SK-N-SH (cell line): Measurements from ENCODE around the gene RNF44. TPM values are rescaled to one million over a fixed set of nuclear protein-coding genes. Genes with fewer than 3 reads are reported as not detected.

Experiments
- CTCF ChIA-PET: fragments of 300-600, 350-600 bp; formaldehyde crosslinking; extraction: SDS; loops from one replicate; lab custom pipeline; 2021; lab: Yijun Ruan, JAX
- POLR2A ChIA-PET: fragments of 350-600 bp; sonication (Branson Sonifier 250); formaldehyde crosslinking; extraction: SDS; loops from one replicate; lab custom pipeline; 2020; ENCODE audit warnings: antibody characterized with exemption, inconsistent platforms; lab: Yijun Ruan, JAX
- DNase-seq: peaks from one replicate; pipeline ENCODE4 v3.0.0; 2012
- H2AFZ ChIP-seq: fragments of 200-600 bp; sonication (generic); 2 replicates; pipeline ENCODE4 v1.8.1; 2016; ENCODE audit warnings: antibody characterized with exemption, mild to moderate bottlenecking, low read depth
- H3F3A ChIP-seq: fragments of 200-600 bp; sonication (generic); replicated peaks from 2 replicates; pipeline ENCODE3; 2016; ENCODE audit warnings: antibody characterized with exemption, mild to moderate bottlenecking; ENCODE audit not compliant: insufficient read depth
- H3K27ac ChIP-seq, 2 experiments: fragments of 200-500 bp in 1 of 2; fragments of 200-600 bp in 1 of 2; sonication (Bioruptor generic) in 1 of 2; sonication (generic), shearing (Covaris generic) in 1 of 2; 2 replicates each; pipeline versions ENCODE4 v1.5.1 to v1.6.1; 2014 to 2016; ENCODE audit warnings: low read depth in 2 of 2, inconsistent platforms in 1 of 2, low read length in 1 of 2, mild to moderate bottlenecking in 1 of 2, mixed read lengths in 1 of 2
- H3K27me3 ChIP-seq: fragments of 200-600 bp; sonication (generic), shearing (Covaris generic); 2 replicates; pipeline ENCODE4 v1.6.1; 2016; ENCODE audit warnings: mixed run types; ENCODE audit not compliant: insufficient read depth
- H3K36me3 ChIP-seq, 2 experiments: fragments of 200-500 bp in 1 of 2; fragments of 200-600 bp in 1 of 2; sonication (Bioruptor generic) in 1 of 2; sonication (generic) in 1 of 2; replicated peaks in 1 of 2; 2 replicates each; pipeline versions ENCODE3 to v1.5.1; 2014 to 2016; ENCODE audit warnings: low read length in 1 of 2, mild to moderate bottlenecking in 1 of 2; ENCODE audit not compliant: insufficient read depth in 2 of 2, control insufficient read depth in 1 of 2
- H3K4me1 ChIP-seq, 2 experiments: fragments of 200-500 bp in 1 of 2; fragments of 200-600 bp in 1 of 2; sonication (Bioruptor generic) in 1 of 2; sonication (generic), shearing (Covaris generic) in 1 of 2; 2 replicates each; pipeline versions ENCODE4 v1.5.1 to v1.6.1; 2014 to 2016; ENCODE audit warnings: low read depth in 1 of 2, low read length in 1 of 2, mixed run types in 1 of 2; ENCODE audit not compliant: insufficient read depth in 2 of 2, control insufficient read depth in 1 of 2
- H3K4me2 ChIP-seq: fragments of 200-600 bp; sonication (generic), shearing (Covaris generic); 2 replicates; pipeline ENCODE4 v1.6.1; 2017; ENCODE audit warnings: mixed run types
- H3K4me3 ChIP-seq, 2 experiments: fragments of 200-500 bp in 1 of 2; fragments of 200-600 bp in 1 of 2; sonication (Bioruptor generic) in 1 of 2; sonication (generic), shearing (Covaris generic) in 1 of 2; 2 replicates each; pipeline versions ENCODE4 v1.5.1 to v1.8.1; 2014 to 2016; ENCODE audit warnings: low read depth in 2 of 2, inconsistent platforms in 1 of 2, low read length in 1 of 2, mild to moderate bottlenecking in 1 of 2, mixed read lengths in 1 of 2, moderate library complexity in 1 of 2
- H3K79me2 ChIP-seq: fragments of 200-600 bp; sonication (generic); 2 replicates; pipeline ENCODE4 v1.8.1; 2017; ENCODE audit warnings: mild to moderate bottlenecking; ENCODE audit not compliant: insufficient read depth
- H3K9ac ChIP-seq: fragments of 200-600 bp; sonication (generic); 2 replicates; pipeline ENCODE4 v1.6.1; 2017; ENCODE audit warnings: mixed run types
- H3K9me2 ChIP-seq: fragments of 200-600 bp; sonication (generic); 2 replicates; pipeline ENCODE4 v1.6.1; 2017; ENCODE audit warnings: mixed run types
- H3K9me3 ChIP-seq: fragments of 200-600 bp; sonication (generic); 2 replicates; pipeline ENCODE4 v1.6.1; 2017; ENCODE audit warnings: mixed run types, mild to moderate bottlenecking, moderate library complexity
- H4K20me1 ChIP-seq: fragments of 200-600 bp; sonication (generic); 2 replicates; pipeline ENCODE4 v1.6.1; 2017; ENCODE audit warnings: mild to moderate bottlenecking, mixed run types; ENCODE audit not compliant: insufficient read depth
- CHD2 ChIP-seq: fragments of 150-350 bp; IDR thresholded peaks from 2 replicates; pipeline ENCODE4 v1.6.1; 2018; ENCODE audit warnings: low read length; ENCODE audit not compliant: partially characterized antibody
- ELF1 ChIP-seq: IDR thresholded peaks from 2 replicates; pipeline ENCODE4 v1.4.0; 2012
- EZH2phosphoT487 ChIP-seq: fragments of 200-600 bp; sonication (generic); IDR thresholded peaks from 2 replicates; pipeline ENCODE4 v1.6.1; 2017; ENCODE audit warnings: low read depth, mixed run types, mild to moderate bottlenecking, antibody characterized with exemption, moderate library complexity, borderline replicate concordance
- FOXM1 ChIP-seq: IDR thresholded peaks from 2 replicates; pipeline ENCODE4 v1.4.0; 2012; ENCODE audit warnings: low read depth, mild to moderate bottlenecking
- GABPA ChIP-seq: IDR thresholded peaks from 2 replicates; pipeline ENCODE4 v1.4.0; 2012; ENCODE audit warnings: low read depth, mild to moderate bottlenecking
- MXI1 ChIP-seq: IDR thresholded peaks from 2 replicates; pipeline ENCODE4 v1.6.1; 2012; ENCODE audit warnings: mild to moderate bottlenecking, low read depth, low read length, improper control_type of control experiment
- NFIC ChIP-seq: IDR thresholded peaks from 2 replicates; pipeline ENCODE4 v1.4.0; 2012; ENCODE audit warnings: borderline replicate concordance
- POLR2AphosphoS5 ChIP-seq: IDR thresholded peaks from 2 replicates; pipeline ENCODE4 v1.6.1; 2012; ENCODE audit warnings: low read depth, low read length
- RAD21 ChIP-seq: IDR thresholded peaks from 2 replicates; pipeline ENCODE4 v1.6.1; 2012; ENCODE audit warnings: mild to moderate bottlenecking, low read length
- RCOR1 ChIP-seq: fragments of 150-350 bp; IDR thresholded peaks from 2 replicates; pipeline ENCODE4 v1.6.1; 2017; ENCODE audit warnings: antibody characterized with exemption, low read length
- RFX5 ChIP-seq: IDR thresholded peaks from 2 replicates; pipeline ENCODE4 v1.6.1; 2012; ENCODE audit warnings: mild to moderate bottlenecking, improper control_type of control experiment, low read length
- SIN3A ChIP-seq: IDR thresholded peaks from 2 replicates; pipeline ENCODE4 v1.6.1; 2012; ENCODE audit warnings: low read depth, mild to moderate bottlenecking, low read length, moderate library complexity, borderline replicate concordance
- SMC3 ChIP-seq: IDR thresholded peaks from 2 replicates; pipeline ENCODE4 v1.6.1; 2012; ENCODE audit warnings: low read depth, low read length, improper control_type of control experiment
- TAF1 ChIP-seq: IDR thresholded peaks from 2 replicates; pipeline ENCODE4 v1.6.1; 2012; ENCODE audit warnings: low read depth, mild to moderate bottlenecking, low read length, moderate library complexity, borderline replicate concordance
- TEAD4 ChIP-seq: IDR thresholded peaks from 2 replicates; pipeline ENCODE4 v1.4.0; 2012; ENCODE audit warnings: mild to moderate bottlenecking, borderline replicate concordance; ENCODE audit not compliant: insufficient read depth
- YY1 ChIP-seq: IDR thresholded peaks from 2 replicates; pipeline ENCODE4 v1.4.0; 2012; ENCODE audit warnings: low read depth, mild to moderate bottlenecking
- ZBTB33 ChIP-seq: IDR thresholded peaks from 2 replicates; pipeline ENCODE4 v1.4.0; 2012; ENCODE audit warnings: low read depth, borderline replicate concordance
- WGBS: methylation state at CpG from one replicate; pipeline ENCODE4 v1.1.6; 2017; ENCODE audit warnings: low lambda C conversion rate; 5-methylcytosine and 5-hydroxymethylcytosine counted together
- polyA plus RNA-seq, 3 experiments: library from polyadenylated mRNA; depleted of rRNA; stranded (reverse); fragments of >200 nt; gene quantifications; 2 replicates each; pipeline ENCODE4 v1.2.3, GENCODE V29; 2012
- TF ChIP-seq, protein P1 (sequence below): fragments of 150-350 bp; IDR thresholded peaks from 2 replicates; pipeline ENCODE4 v1.6.1; 2016; ENCODE audit warnings: mild to moderate bottlenecking, low read depth, low read length
- TF ChIP-seq, protein P2 (sequence below): fragments of 150-350 bp; IDR thresholded peaks from 2 replicates; pipeline ENCODE4 v1.6.1; 2017; ENCODE audit warnings: antibody characterized with exemption, low read length, low read depth, borderline replicate concordance
- TF ChIP-seq, protein P3 (sequence below): IDR thresholded peaks from 2 replicates; pipeline ENCODE4; 2012
- TF ChIP-seq, protein P4 (sequence below): IDR thresholded peaks from 2 replicates; pipeline ENCODE4 v1.6.1; 2012; ENCODE audit warnings: mild to moderate bottlenecking, low read depth, low read length, moderate library complexity

The RNF44 gene
- polyA plus RNA-seq, 1 of the 3 experiments (the other 2 are of a cell fraction): 17.9 TPM

- TF ChIP-seq, protein P1, sequence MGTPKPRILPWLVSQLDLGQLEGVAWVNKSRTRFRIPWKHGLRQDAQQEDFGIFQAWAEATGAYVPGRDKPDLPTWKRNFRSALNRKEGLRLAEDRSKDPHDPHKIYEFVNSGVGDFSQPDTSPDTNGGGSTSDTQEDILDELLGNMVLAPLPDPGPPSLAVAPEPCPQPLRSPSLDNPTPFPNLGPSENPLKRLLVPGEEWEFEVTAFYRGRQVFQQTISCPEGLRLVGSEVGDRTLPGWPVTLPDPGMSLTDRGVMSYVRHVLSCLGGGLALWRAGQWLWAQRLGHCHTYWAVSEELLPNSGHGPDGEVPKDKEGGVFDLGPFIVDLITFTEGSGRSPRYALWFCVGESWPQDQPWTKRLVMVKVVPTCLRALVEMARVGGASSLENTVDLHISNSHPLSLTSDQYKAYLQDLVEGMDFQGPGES: no peak
- peak; percentile 76; the same call in 1 of the 2 replicates for TF ChIP-seq TAF1
- no peak for TF ChIP-seq CHD2
- TF ChIP-seq FOXM1: no peak
- TF ChIP-seq, protein P2, sequence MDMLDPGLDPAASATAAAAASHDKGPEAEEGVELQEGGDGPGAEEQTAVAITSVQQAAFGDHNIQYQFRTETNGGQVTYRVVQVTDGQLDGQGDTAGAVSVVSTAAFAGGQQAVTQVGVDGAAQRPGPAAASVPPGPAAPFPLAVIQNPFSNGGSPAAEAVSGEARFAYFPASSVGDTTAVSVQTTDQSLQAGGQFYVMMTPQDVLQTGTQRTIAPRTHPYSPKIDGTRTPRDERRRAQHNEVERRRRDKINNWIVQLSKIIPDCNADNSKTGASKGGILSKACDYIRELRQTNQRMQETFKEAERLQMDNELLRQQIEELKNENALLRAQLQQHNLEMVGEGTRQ: peak; percentile 52; the same call in 1 of the 2 replicates
- TF ChIP-seq, protein P3, sequence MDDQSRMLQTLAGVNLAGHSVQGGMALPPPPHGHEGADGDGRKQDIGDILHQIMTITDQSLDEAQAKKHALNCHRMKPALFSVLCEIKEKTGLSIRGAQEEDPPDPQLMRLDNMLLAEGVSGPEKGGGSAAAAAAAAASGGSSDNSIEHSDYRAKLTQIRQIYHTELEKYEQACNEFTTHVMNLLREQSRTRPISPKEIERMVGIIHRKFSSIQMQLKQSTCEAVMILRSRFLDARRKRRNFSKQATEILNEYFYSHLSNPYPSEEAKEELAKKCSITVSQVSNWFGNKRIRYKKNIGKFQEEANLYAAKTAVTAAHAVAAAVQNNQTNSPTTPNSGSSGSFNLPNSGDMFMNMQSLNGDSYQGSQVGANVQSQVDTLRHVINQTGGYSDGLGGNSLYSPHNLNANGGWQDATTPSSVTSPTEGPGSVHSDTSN: peak; percentile 47
- no peak for TF ChIP-seq GABPA
- TF ChIP-seq MXI1: no peak
Observed at GRCh38 chr5:176536902-176537553, at the start of gene RNF44 (continued).

DNA sequence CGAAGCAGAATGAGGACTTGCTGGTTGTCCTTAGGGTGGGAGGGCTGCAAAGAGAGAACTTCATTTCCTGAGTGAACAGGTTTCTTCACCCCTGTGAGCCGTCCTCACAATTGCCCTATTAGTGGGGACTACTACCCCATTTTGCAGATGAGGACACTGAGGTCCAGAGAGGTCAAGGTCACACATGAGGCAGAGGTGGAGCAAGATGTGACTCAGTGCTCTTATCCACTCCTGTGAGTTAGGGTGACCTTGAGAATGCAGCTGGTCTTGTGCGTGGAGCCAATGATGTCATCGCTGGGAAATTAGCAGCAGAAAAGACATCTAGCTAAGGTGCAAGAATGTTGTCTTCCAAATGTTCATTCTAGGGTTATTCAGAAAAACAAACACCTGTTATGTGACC, 45.9 kb upstream of the RNF44 start:
- DNase-seq: no peak
- H4K20me1 ChIP-seq: no peaks in the 10 kb centered on the region
- no peak overlapping the region for H3K4me2 ChIP-seq
- no peaks in the 10 kb centered on the region for H3F3A ChIP-seq
- no peak overlapping the region for H3K27ac ChIP-seq
- H3K9me3 ChIP-seq: no peaks in the 10 kb centered on the region
- no peaks in the 10 kb centered on the region for H3K27me3 ChIP-seq
- ChIA-PET CTCF (interaction anchor here (0.7 to 4.0 kb wide), 3 partner anchors 10 to 166 kb away, joined by 3 to 16 read pairs (median 4); no protein-coding TSS in a partner anchor), POLR2A (no interaction called here)
- no peak overlapping the region for H3K4me3 ChIP-seq
- H3K36me3 ChIP-seq: no peaks in the 10 kb centered on the region
- no peak overlapping the region for H3K9ac ChIP-seq
- no peaks in the 10 kb centered on the region for H3K9me2 ChIP-seq
- H3K79me2 ChIP-seq: no peaks in the 10 kb centered on the region
- 76% methylated on average over 4 of the region's 4 CpGs for WGBS
- no peaks in the 10 kb centered on the region for H3K4me1 ChIP-seq
- no peak overlapping the region for H2AFZ ChIP-seq
- TF ChIP-seq, protein P4, sequence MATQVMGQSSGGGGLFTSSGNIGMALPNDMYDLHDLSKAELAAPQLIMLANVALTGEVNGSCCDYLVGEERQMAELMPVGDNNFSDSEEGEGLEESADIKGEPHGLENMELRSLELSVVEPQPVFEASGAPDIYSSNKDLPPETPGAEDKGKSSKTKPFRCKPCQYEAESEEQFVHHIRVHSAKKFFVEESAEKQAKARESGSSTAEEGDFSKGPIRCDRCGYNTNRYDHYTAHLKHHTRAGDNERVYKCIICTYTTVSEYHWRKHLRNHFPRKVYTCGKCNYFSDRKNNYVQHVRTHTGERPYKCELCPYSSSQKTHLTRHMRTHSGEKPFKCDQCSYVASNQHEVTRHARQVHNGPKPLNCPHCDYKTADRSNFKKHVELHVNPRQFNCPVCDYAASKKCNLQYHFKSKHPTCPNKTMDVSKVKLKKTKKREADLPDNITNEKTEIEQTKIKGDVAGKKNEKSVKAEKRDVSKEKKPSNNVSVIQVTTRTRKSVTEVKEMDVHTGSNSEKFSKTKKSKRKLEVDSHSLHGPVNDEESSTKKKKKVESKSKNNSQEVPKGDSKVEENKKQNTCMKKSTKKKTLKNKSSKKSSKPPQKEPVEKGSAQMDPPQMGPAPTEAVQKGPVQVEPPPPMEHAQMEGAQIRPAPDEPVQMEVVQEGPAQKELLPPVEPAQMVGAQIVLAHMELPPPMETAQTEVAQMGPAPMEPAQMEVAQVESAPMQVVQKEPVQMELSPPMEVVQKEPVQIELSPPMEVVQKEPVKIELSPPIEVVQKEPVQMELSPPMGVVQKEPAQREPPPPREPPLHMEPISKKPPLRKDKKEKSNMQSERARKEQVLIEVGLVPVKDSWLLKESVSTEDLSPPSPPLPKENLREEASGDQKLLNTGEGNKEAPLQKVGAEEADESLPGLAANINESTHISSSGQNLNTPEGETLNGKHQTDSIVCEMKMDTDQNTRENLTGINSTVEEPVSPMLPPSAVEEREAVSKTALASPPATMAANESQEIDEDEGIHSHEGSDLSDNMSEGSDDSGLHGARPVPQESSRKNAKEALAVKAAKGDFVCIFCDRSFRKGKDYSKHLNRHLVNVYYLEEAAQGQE: no peak
- no peak for TF ChIP-seq NFIC
- TF ChIP-seq ZBTB33: no peak
- TF ChIP-seq RCOR1: no peak
- TF ChIP-seq SIN3A: no peak
- TF ChIP-seq MXI1: no peak
- TF ChIP-seq YY1: no peak
- TF ChIP-seq, protein P1: no peak
- TF ChIP-seq CHD2: no peak
- no peak for TF ChIP-seq RFX5
- no peak for TF ChIP-seq ELF1
- no peak for TF ChIP-seq FOXM1
- TF ChIP-seq SMC3: no peak
- no peak for TF ChIP-seq EZH2phosphoT487
- no peak for TF ChIP-seq POLR2AphosphoS5
- no peak for TF ChIP-seq TEAD4
- no peak for TF ChIP-seq RAD21
